ENCODE results near the gene MTOR.
"Not testable (repeated sequence)": the region's sequence is repeated elsewhere in the genome, so short reads cannot be mapped to it uniquely, and the experiment has no call there.

Gene MTOR

GRCh38 chr1:11214698-11215380 lies 47.5 kb downstream of the MTOR start:
- no peak for DNase-seq

- no peak for DNase-seq
Observed at GRCh38 chr1:11211925-11212587, 50.3 kb downstream of the MTOR start.

GRCh38 chr1:11211461-11211860 lies 50.9 kb downstream of the MTOR start:
- DNase-seq, result no peak

GRCh38 chr1:11207898-11208611 lies 54.3 kb downstream of the MTOR start:
- DNase-seq, result no peak

GRCh38 chr1:11204396-11205190 lies 57.8 kb downstream of the MTOR start:
- no peak for DNase-seq

- DNase-seq, result no peak
Observed at GRCh38 chr1:11198851-11199594, 63.3 kb downstream of the MTOR start.

- no peak for DNase-seq
Observed at GRCh38 chr1:11198257-11198656, 64.1 kb downstream of the MTOR start.

- DNase-seq, result no peak
Observed at GRCh38 chr1:11197359-11197758, 65.0 kb downstream of the MTOR start.

GRCh38 chr1:11196945-11197344 lies 65.4 kb downstream of the MTOR start:
- no peak for DNase-seq

- no peak for DNase-seq
Observed at GRCh38 chr1:11194407-11195176, 67.8 kb downstream of the MTOR start.

GRCh38 chr1:11193376-11193775 lies 69.0 kb downstream of the MTOR start:
- DNase-seq, result no peak

GRCh38 chr1:11188858-11189451 lies 73.4 kb downstream of the MTOR start, which contains the start of gene ANGPTL7:
TSS of gene ANGPTL7 (plus strand) at chr1:11189355. CDS start at chr1:11189580, 225 bp downstream.
- DNase-seq, result no peak

GRCh38 chr1:11188381-11188780 lies 74.0 kb downstream of the MTOR start:
- DNase-seq, result no peak

GRCh38 chr1:11187931-11188330 lies 74.4 kb downstream of the MTOR start:
- DNase-seq, result no peak

GRCh38 chr1:11187494-11187893 lies 74.9 kb downstream of the MTOR start:
- DNase-seq, result no peak

- no peak for DNase-seq
Observed at GRCh38 chr1:11187000-11187399, 75.4 kb downstream of the MTOR start.

GRCh38 chr1:11184973-11185372 lies 77.4 kb downstream of the MTOR start:
- no peak for DNase-seq

GRCh38 chr1:11182884-11183283 lies 79.5 kb downstream of the MTOR start:
- DNase-seq, result no peak

GRCh38 chr1:11180342-11180744 lies 82.0 kb downstream of the MTOR start:
- no peak for DNase-seq

GRCh38 chr1:11179749-11180148 lies 82.6 kb downstream of the MTOR start:
- not testable (repeated sequence) for DNase-seq

GRCh38 chr1:11179125-11179524 lies 83.2 kb downstream of the MTOR start:
- DNase-seq, result no peak

Measured in activated CD4-positive, alpha-beta T cell treated with anti-CD3 and anti-CD28 coated beads for 1 hour (primary cell).